H1 (cell line): Measurements from ENCODE around the gene PROM2. TPM values are rescaled to one million over a fixed set of nuclear protein-coding genes. Genes with fewer than 3 reads are reported as not detected.

Experiments used
- CTCF ChIA-PET: fragments of 300-600 bp; sonication (Branson Sonifier 250); formaldehyde crosslinking; loops from one replicate; lab custom pipeline; 2021; ENCODE audit not compliant: partially characterized antibody; lab: Charles Lee
- POLR2A ChIA-PET: fragments of 300-600 bp; sonication (Branson Sonifier 250); formaldehyde crosslinking; loops from one replicate; lab custom pipeline; 2021; ENCODE audit warnings: inconsistent platforms; ENCODE audit not compliant: partially characterized antibody; lab: Charles Lee
- DNase-seq, 2 experiments: peaks; one replicate each; pipeline versions ENCODE4 v3.0.0 to v3.0.0-alpha.2; 2010 to 2022; ENCODE audit warnings: low spot score in 2 of 2, low read depth in 1 of 2, mixed read lengths in 1 of 2
- FAIRE-seq: peaks from 2 replicates; lab custom pipeline; 2011; peaks lifted over from hg19 to GRCh38; lab: Jason Lieb, UNC
- H2AFZ ChIP-seq: 2 replicates; pipeline ENCODE4 v1.8.1; 2012; ENCODE audit warnings: low read length, inconsistent platforms
- H2AK5ac ChIP-seq: 2 replicates; pipeline ENCODE4 v1.6.1; 2013; ENCODE audit warnings: low read depth, low read length
- H2BK120ac ChIP-seq: replicated peaks from 2 replicates; pipeline ENCODE3; 2013; ENCODE audit warnings: low read depth, low read length, inconsistent platforms
- H2BK12ac ChIP-seq: 2 replicates; pipeline ENCODE4 v1.6.1; 2013; ENCODE audit warnings: low read depth, low read length
- H2BK15ac ChIP-seq: 2 replicates; pipeline ENCODE4 v1.6.1; 2013; ENCODE audit warnings: low read length
- H2BK20ac ChIP-seq: 2 replicates; pipeline ENCODE4 v1.6.1; 2013; ENCODE audit warnings: low read length
- H2BK5ac ChIP-seq: 2 replicates; pipeline ENCODE4 v1.6.1; 2013; ENCODE audit warnings: low read depth, low read length
- H3K14ac ChIP-seq: 2 replicates; pipeline ENCODE4 v1.6.1; 2013; ENCODE audit warnings: inconsistent platforms; ENCODE audit not compliant: insufficient read length
- H3K18ac ChIP-seq: 2 replicates; pipeline ENCODE4 v1.6.1; 2013; ENCODE audit warnings: low read length; ENCODE audit errors: extremely low read depth
- H3K23ac ChIP-seq: 2 replicates; pipeline ENCODE4 v1.6.1; 2013; ENCODE audit warnings: inconsistent platforms; ENCODE audit not compliant: insufficient read length
- H3K23me2 ChIP-seq: 2 replicates; pipeline ENCODE4 v1.6.1; 2013; ENCODE audit warnings: low read depth, low read length
- H3K27ac ChIP-seq: 2 replicates; pipeline ENCODE4 v1.6.1; 2011; ENCODE audit warnings: low read depth, low read length, inconsistent platforms
- H3K27me3 ChIP-seq, 4 experiments: replicated peaks in 1 of 4; 1 replicate in 1 of 4; 2 replicates in 3 of 4; pipeline versions ENCODE4 v1.6.1 to v1.8.1; 2011 to 2013; ENCODE audit warnings: low read length in 3 of 4, mild to moderate bottlenecking in 3 of 4, inconsistent platforms in 2 of 4, mixed read lengths in 2 of 4, moderate library complexity in 1 of 4; ENCODE audit not compliant: control insufficient read depth in 3 of 4, insufficient read depth in 3 of 4; ENCODE audit errors: extremely low read depth in 1 of 4
- H3K36me3 ChIP-seq, 4 experiments: 2 replicates each; pipeline versions ENCODE4 v1.6.1 to v1.8.1; 2011 to 2013; ENCODE audit warnings: mild to moderate bottlenecking in 4 of 4, low read length in 3 of 4, moderate library complexity in 2 of 4, control low read depth in 1 of 4, inconsistent platforms in 1 of 4; ENCODE audit not compliant: insufficient read depth in 4 of 4, control insufficient read depth in 2 of 4
- H3K4ac ChIP-seq: replicated peaks from 2 replicates; pipeline ENCODE3; 2013; ENCODE audit warnings: low read length, low read depth, mixed read lengths, inconsistent platforms; ENCODE audit not compliant: insufficient read length
- H3K4me1 ChIP-seq, 4 experiments: replicated peaks in 1 of 4; 1 replicate in 1 of 4; 2 replicates in 3 of 4; pipeline versions ENCODE4 v1.6.1 to v1.8.1; 2011 to 2013; ENCODE audit warnings: low read length in 3 of 4, inconsistent platforms in 2 of 4, mixed read lengths in 1 of 4; ENCODE audit not compliant: insufficient read depth in 4 of 4, control insufficient read depth in 3 of 4
- H3K4me2 ChIP-seq, 2 experiments: 2 replicates each; pipeline versions ENCODE4 v1.6.1 to v1.8.1; 2011 to 2013; ENCODE audit warnings: low read depth in 2 of 2, low read length in 2 of 2, control low read depth in 1 of 2, inconsistent platforms in 1 of 2, mild to moderate bottlenecking in 1 of 2; ENCODE audit not compliant: insufficient read depth in 1 of 2
- H3K4me3 ChIP-seq, 4 experiments: fragments of 200-600, 300-600 bp in 1 of 4; sonication (generic), shearing (Covaris generic), sonication (Bioruptor Twin) in 1 of 4; 2 replicates each; pipeline versions ENCODE4 v1.5.1 to v1.8.1; 2011 to 2016; ENCODE audit warnings: low read length in 4 of 4, low read depth in 3 of 4, control low read depth in 2 of 4, inconsistent platforms in 2 of 4, mild to moderate bottlenecking in 2 of 4, mixed read lengths in 1 of 4, moderate library complexity in 1 of 4; ENCODE audit not compliant: insufficient read depth in 2 of 4; ENCODE audit errors: extremely low read depth in 1 of 4
- H3K56ac ChIP-seq: replicated peaks from 2 replicates; pipeline ENCODE3; 2013; ENCODE audit warnings: low read depth, mild to moderate bottlenecking, mixed read lengths, low read length, inconsistent platforms; ENCODE audit not compliant: insufficient read length
- H3K79me1 ChIP-seq: 2 replicates; pipeline ENCODE4 v1.6.1; 2013; ENCODE audit warnings: low read depth, low read length, control low read depth
- H3K79me2 ChIP-seq, 2 experiments: 2 replicates each; pipeline versions ENCODE4 v1.6.1 to v1.8.1; 2012 to 2013; ENCODE audit warnings: low read length in 2 of 2, mild to moderate bottlenecking in 2 of 2, inconsistent platforms in 1 of 2; ENCODE audit not compliant: insufficient read depth in 2 of 2, control insufficient read depth in 1 of 2
- H3K9ac ChIP-seq, 4 experiments: replicated peaks in 1 of 4; 1 replicate in 1 of 4; 2 replicates in 3 of 4; pipeline versions ENCODE4 v1.6.1 to v1.8.1; 2011 to 2013; ENCODE audit warnings: low read depth in 3 of 4, low read length in 3 of 4, control low read depth in 2 of 4, mild to moderate bottlenecking in 2 of 4, moderate library complexity in 2 of 4, inconsistent platforms in 1 of 4; ENCODE audit errors: extremely low read depth in 1 of 4
- H3K9me3 ChIP-seq, 2 experiments: 2 replicates each; pipeline versions ENCODE4 v1.6.1 to v1.8.1; 2012 to 2013; ENCODE audit warnings: mild to moderate bottlenecking in 2 of 2, moderate library complexity in 2 of 2, control low read depth in 1 of 2, inconsistent platforms in 1 of 2, low read depth in 1 of 2, low read length in 1 of 2, mixed read lengths in 1 of 2; ENCODE audit not compliant: insufficient read depth in 2 of 2
- H4K20me1 ChIP-seq, 2 experiments: replicated peaks in 1 of 2; 2 replicates each; pipeline versions ENCODE3 to v1.8.1; 2011 to 2013; ENCODE audit warnings: inconsistent platforms in 2 of 2, low read length in 2 of 2, mild to moderate bottlenecking in 1 of 2; ENCODE audit not compliant: insufficient read depth in 2 of 2, control insufficient read depth in 1 of 2
- H4K5ac ChIP-seq: 2 replicates; pipeline ENCODE4 v1.6.1; 2013; ENCODE audit warnings: low read length, low read depth, mixed read lengths, inconsistent platforms; ENCODE audit not compliant: insufficient read length
- H4K8ac ChIP-seq: 2 replicates; pipeline ENCODE4 v1.8.0; 2013; ENCODE audit warnings: mild to moderate bottlenecking, moderate library complexity, low read length, inconsistent platforms; ENCODE audit not compliant: insufficient read depth; ENCODE audit errors: extremely low read depth
- H4K91ac ChIP-seq: replicated peaks from 2 replicates; pipeline ENCODE3; 2013; ENCODE audit warnings: low read length, mixed read lengths, inconsistent platforms; ENCODE audit not compliant: insufficient read length
- ASH2L ChIP-seq: fragments of 200-600, 300-600 bp; sonication (generic); IDR thresholded peaks from one replicate; pipeline ENCODE4 v1.7.1; 2017; ENCODE audit warnings: low read length
- KDM1A ChIP-seq: fragments of 200-600, 300-600 bp; sonication (generic); IDR thresholded peaks from 2 replicates; pipeline ENCODE4 v1.7.1; 2016; ENCODE audit warnings: mild to moderate bottlenecking, low read length, borderline replicate concordance
- MAX ChIP-seq: IDR thresholded peaks from 2 replicates; pipeline ENCODE4 v1.6.1; 2012; ENCODE audit warnings: inconsistent platforms
- POLR2A ChIP-seq, 2 experiments: IDR thresholded peaks; 1 replicate in 1 of 2; 2 replicates in 1 of 2; pipeline ENCODE4 v1.6.1; 2011; ENCODE audit warnings: low read depth in 2 of 2, low read length in 2 of 2, mild to moderate bottlenecking in 2 of 2; ENCODE audit errors: control extremely low read depth in 1 of 2
- POU5F1 ChIP-seq: IDR thresholded peaks from 2 replicates; pipeline ENCODE4 v1.6.1; 2011; ENCODE audit warnings: low read depth, mild to moderate bottlenecking, low read length, moderate library complexity
- RAD21 ChIP-seq, 2 experiments: IDR thresholded peaks in 1 of 2; conservative IDR thresholded peaks in 1 of 2; 2 replicates each; pipeline ENCODE4 v1.6.1; 2011; ENCODE audit warnings: low read depth in 2 of 2, low read length in 2 of 2, improper control_type of control experiment in 1 of 2, inconsistent platforms in 1 of 2, mild to moderate bottlenecking in 1 of 2, moderate library complexity in 1 of 2
- WGBS, 2 experiments: shearing (Covaris generic) in 1 of 2; methylation state at CpG; one replicate each; pipeline versions ENCODE4 v1.1.6 to v1.1.7; 2013 to 2015; ENCODE audit warnings: low lambda C conversion rate in 2 of 2, mixed read lengths in 2 of 2, inconsistent platforms in 1 of 2, low coverage in 1 of 2, missing lambda C conversion rate in 1 of 2; ENCODE audit not compliant: insufficient replicate concordance in 2 of 2, insufficient coverage in 1 of 2, insufficient read length in 1 of 2; ENCODE audit errors: extremely low coverage in 1 of 2, missing lambda C conversion rate in 1 of 2; 5-methylcytosine and 5-hydroxymethylcytosine counted together
- polyA plus RNA-seq, 7 experiments: library from polyadenylated mRNA; depleted of rRNA in 3 of 7; stranded (reverse) in 5 of 7; unstranded in 2 of 7; fragments of >200 nt in 5 of 7; fragments of 200-250 nt in 2 of 7; gene quantifications; 1 replicate in 5 of 7; 2 replicates in 1 of 7; 4 replicates in 1 of 7; pipeline versions ENCODE4 v1.2.1 to v1.2.3, GENCODE V29; 2011 to 2013; ENCODE audit warnings: missing spikeins in 2 of 7, mixed read lengths in 2 of 7
- total RNA-seq: library from RNA; stranded (reverse); fragmentation: NEBNext Ultra II Directional; extraction: Animal tissue kit (Norgen Biotek cat#: 25700); gene quantifications from 2 replicates; pipeline ENCODE4 v1.2.1, GENCODE V29; 2021

PROM2 gene
- total and polyA plus RNA-seq, 2 of the 8 experiments (the other 6 are each of a cell fraction or from before 2014, with no cell fraction given): 1.6 to 3.8 TPM

GRCh38 chr2:95276244-95276887 lies 2.1 kb downstream of the PROM2 start:
- Histone ChIP-seq H3K9me3 (peaks cover 57 to 96% of the 10 kb centered on the region in 2 experiments), H3K4me3 (no peak overlapping the region), H2BK12ac (no peak overlapping the region), H3K79me2 (no peaks in the 10 kb centered on the region), H3K23me2 (no peaks in the 10 kb centered on the region), H3K23ac (no peak overlapping the region), H3K4me1 (peaks cover 0 to 33% (median 2%) of the 10 kb centered on the region in 4 experiments; a peak in 3 of 7 replicates), H3K14ac (no peak overlapping the region), H3K27me3 (no peaks in the 10 kb centered on the region)
- DNase-seq (no peak), FAIRE-seq (no peak)
- POLR2A ChIA-PET: interaction anchor here (0.6 kb wide), 1 partner anchor 112 kb away, joined by 3 read pairs; no protein-coding TSS in a partner anchor
- TF ChIP-seq RAD21 (IDR thresholded peaks at IDR 0.05 in 1 of 2, conservative IDR thresholded peaks at IDR 0.05 in 1 of 2; ENCODE audit: low read depth in 2 of 2, low read length in 2 of 2) (no peak), POU5F1 (no peak), MAX (no peak), POLR2A (IDR thresholded peaks at IDR 0.05; ENCODE audit: control extremely low read depth in 1 of 2, low read depth in 2 of 2, low read length in 2 of 2) (no peak), KDM1A (no peak), ASH2L (no peak)
- TF ChIP-seq, all 59 proteins: peak for 0
- H4K91ac ChIP-seq: no peak overlapping the region
- no peak overlapping the region for H4K5ac ChIP-seq
- no peak overlapping the region for H2BK15ac ChIP-seq
- no peak overlapping the region for H2BK120ac ChIP-seq
- H3K4me2 ChIP-seq: no peak overlapping the region
- CTCF ChIA-PET: interaction anchor here (0.6 kb wide), 1 partner anchor 71 kb away, joined by 3 read pairs; no protein-coding TSS in a partner anchor
- H2BK20ac ChIP-seq: no peak overlapping the region
- no peak overlapping the region for H3K9ac ChIP-seq
- H3K4ac ChIP-seq: no peak overlapping the region
- H3K56ac ChIP-seq: no peak overlapping the region
- H4K20me1 ChIP-seq: no peaks in the 10 kb centered on the region
- no peak overlapping the region for H2AFZ ChIP-seq
- H3K36me3 ChIP-seq: no peaks in the 10 kb centered on the region
- no peak overlapping the region for H2AK5ac ChIP-seq
- peak overlapping the region; percentile 63; the same call in 1 of the 2 replicates for H4K8ac ChIP-seq
- H3K79me1 ChIP-seq: no peaks in the 10 kb centered on the region
- H2BK5ac ChIP-seq: no peak overlapping the region
- H3K18ac ChIP-seq: no peak overlapping the region
- WGBS, 2 experiments: 84% methylated on average over 22 of the region's 22 CpGs; no CpG with 5 or more reads in 1 of the 2 experiments
- H3K27ac ChIP-seq: no peak overlapping the region
